Measurements from ENCODE around the gene STC2. TPM values are rescaled to one million over a fixed set of nuclear protein-coding genes. Genes with fewer than 3 reads are reported as not detected.

Gene STC2
- total RNA-seq, 4 donors from 2014 or later, result 1.5 to 8.1 (median 2.0) TPM

DNA sequence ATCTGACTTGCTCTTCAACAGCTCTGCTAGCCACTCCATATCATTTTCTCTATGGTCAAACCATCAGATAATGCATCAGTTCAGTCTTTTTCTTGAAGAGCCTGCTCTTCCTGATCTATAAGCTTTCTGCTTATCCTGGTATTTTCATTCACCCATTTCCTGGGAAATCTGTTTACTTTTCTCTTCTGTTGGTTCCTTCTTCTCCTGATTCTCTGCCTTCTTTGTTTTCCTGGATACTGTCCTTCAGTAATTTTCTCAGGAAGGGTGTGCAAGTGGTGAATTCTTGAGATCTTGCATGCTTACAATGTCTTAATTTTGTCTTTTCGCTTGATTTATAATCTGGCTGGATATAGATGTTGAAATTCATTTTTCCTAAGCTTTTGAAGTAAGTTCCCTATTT is 53.4 kb downstream of the STC2 start:
- TF ChIP-seq POLR2AphosphoS5 (IDR thresholded peaks at IDR 0.05) (no peak), EP300 (IDR thresholded peaks at IDR 0.05; ENCODE audit: low read depth) (no peak), POLR2A (IDR thresholded peaks at IDR 0.05) (no peak)
- TF ChIP-seq, protein P1, sequence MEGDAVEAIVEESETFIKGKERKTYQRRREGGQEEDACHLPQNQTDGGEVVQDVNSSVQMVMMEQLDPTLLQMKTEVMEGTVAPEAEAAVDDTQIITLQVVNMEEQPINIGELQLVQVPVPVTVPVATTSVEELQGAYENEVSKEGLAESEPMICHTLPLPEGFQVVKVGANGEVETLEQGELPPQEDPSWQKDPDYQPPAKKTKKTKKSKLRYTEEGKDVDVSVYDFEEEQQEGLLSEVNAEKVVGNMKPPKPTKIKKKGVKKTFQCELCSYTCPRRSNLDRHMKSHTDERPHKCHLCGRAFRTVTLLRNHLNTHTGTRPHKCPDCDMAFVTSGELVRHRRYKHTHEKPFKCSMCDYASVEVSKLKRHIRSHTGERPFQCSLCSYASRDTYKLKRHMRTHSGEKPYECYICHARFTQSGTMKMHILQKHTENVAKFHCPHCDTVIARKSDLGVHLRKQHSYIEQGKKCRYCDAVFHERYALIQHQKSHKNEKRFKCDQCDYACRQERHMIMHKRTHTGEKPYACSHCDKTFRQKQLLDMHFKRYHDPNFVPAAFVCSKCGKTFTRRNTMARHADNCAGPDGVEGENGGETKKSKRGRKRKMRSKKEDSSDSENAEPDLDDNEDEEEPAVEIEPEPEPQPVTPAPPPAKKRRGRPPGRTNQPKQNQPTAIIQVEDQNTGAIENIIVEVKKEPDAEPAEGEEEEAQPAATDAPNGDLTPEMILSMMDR (IDR thresholded peaks at IDR 0.05), result no peak
- H3K4me3 ChIP-seq, result no peak overlapping the region
- DNase-seq, result no peak
- no peaks in the 10 kb centered on the region for H3K4me1 ChIP-seq
- 83% methylated on average over 1 of the region's 1 CpG for WGBS, 2 donors (ENCODE audit: low coverage in 1 of 2)
- H3K9me3 ChIP-seq, result no peaks in the 10 kb centered on the region
- intact Hi-C loops (cut with DNase I; ENCODE audit: low total_unique reads) (no loop called here), in situ Hi-C loops (cut with MboI; ENCODE audit: low pct_ligation_motif_present in 1 of 4, low pct_unique_long_range_greater_than_20kb in 1 of 4, low sequenced_read_pairs in 3 of 4) (loop anchor here in 2 of 4 donors (25.0 kb wide), 2 partner anchors 312 to 688 kb away; partner anchors contain the start of gene RPL26L1 (in 1 of the 2))
- no peaks in the 10 kb centered on the region for H3K36me3 ChIP-seq
- no peak overlapping the region for H3K27ac ChIP-seq
- peaks cover 20% of the 10 kb centered on the region for H3K27me3 ChIP-seq

DNA sequence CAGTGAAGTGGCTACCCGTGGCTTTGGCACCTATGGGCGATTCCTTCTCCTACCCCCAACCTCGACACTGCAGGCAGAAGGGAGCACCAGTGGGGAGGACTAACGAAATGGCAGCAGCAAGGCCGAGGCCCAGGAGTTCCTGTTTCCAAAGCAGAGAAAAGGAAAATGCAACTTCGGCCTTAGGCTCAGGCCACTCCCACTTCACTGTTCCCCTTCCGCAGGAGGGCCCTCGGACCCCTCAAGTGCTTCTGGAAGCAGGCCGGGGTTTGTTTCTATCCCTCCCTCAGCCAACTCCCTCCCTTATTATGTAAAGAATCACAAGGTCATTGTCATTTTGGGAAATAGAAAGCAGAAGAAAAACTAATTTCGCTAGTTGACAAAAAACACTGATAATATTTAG is 56.8 kb downstream of the STC2 start:
- intact Hi-C loops (cut with DNase I; ENCODE audit: low total_unique reads), result no loop called here
- no peaks in the 10 kb centered on the region for H3K9me3 ChIP-seq
- WGBS, 2 donors (ENCODE audit: low coverage in 1 of 2), result 58 to 71% methylated on average over 1 to 10 of the region's 10 CpGs

DNA sequence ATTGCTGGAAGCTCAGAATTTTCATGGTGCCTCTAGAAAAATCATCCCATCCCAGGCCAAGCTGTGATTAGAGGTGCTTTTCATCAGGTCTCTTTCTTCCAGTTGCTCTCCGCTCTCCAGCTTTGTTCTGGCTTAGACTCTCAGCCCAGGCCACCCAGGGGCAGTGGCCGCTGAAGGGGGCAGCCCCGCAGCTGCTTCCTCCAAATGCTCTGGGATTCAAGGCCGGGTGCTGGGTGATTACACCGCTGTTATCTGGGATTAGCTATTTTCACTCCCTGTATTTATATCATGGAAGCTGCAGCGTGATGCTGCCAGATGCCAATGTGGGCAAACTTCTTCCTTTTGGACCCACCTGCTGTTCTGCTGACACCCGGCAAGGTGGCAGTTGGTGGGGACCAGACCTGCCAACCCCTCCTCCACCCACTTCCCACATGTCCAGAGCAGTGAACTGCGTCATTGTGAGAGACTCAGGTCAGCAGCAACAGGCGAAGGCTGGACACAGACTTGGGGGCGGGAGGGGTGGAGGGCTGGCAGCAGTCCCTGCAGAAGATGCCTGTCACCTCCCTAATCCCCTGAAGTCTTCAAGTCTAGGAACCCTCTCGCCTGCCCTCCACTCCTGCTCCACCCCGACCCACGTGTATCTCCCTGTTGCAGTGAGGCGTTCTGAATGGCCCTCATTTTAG is 59.3 kb downstream of the STC2 start:
- TF ChIP-seq, protein P1 (IDR thresholded peaks at IDR 0.05), result no peak
- TF ChIP-seq POLR2A (IDR thresholded peaks at IDR 0.05) (no peak), EP300 (IDR thresholded peaks at IDR 0.05; ENCODE audit: low read depth) (no peak), POLR2AphosphoS5 (IDR thresholded peaks at IDR 0.05) (no peak)
- intact Hi-C loops (cut with DNase I; ENCODE audit: low total_unique reads), result no loop called here
- DNase-seq, result no peak
- in situ Hi-C loops (cut with MboI; ENCODE audit: low pct_ligation_motif_present in 1 of 4, low pct_unique_long_range_greater_than_20kb in 1 of 4, low sequenced_read_pairs in 3 of 4), result no loop called here
- Histone ChIP-seq H3K4me3 (no peak overlapping the region), H3K27ac (no peak overlapping the region), H3K36me3 (no peaks in the 10 kb centered on the region), H3K9me3 (no peaks in the 10 kb centered on the region), H3K4me1 (no peaks in the 10 kb centered on the region), H3K27me3 (peaks cover 49% of the 10 kb centered on the region)
- 57 to 60% methylated on average over 2 to 14 of the region's 14 CpGs for WGBS, 2 donors (ENCODE audit: low coverage in 1 of 2)

More for the DNA sequence above, 56.8 kb downstream of the STC2 start:
- Histone ChIP-seq H3K36me3 (no peaks in the 10 kb centered on the region), H3K4me1 (no peaks in the 10 kb centered on the region), H3K27me3 (peaks cover 42% of the 10 kb centered on the region), H3K27ac (no peak overlapping the region), H3K4me3 (no peak overlapping the region)
- in situ Hi-C loops (cut with MboI; ENCODE audit: low pct_ligation_motif_present in 1 of 4, low pct_unique_long_range_greater_than_20kb in 1 of 4, low sequenced_read_pairs in 3 of 4), result no loop called here
- TF ChIP-seq, protein P1 (IDR thresholded peaks at IDR 0.05), result no peak
- TF ChIP-seq POLR2AphosphoS5 (IDR thresholded peaks at IDR 0.05), result no peak
- TF ChIP-seq POLR2A (IDR thresholded peaks at IDR 0.05), result no peak
- TF ChIP-seq EP300 (IDR thresholded peaks at IDR 0.05; ENCODE audit: low read depth), result no peak
- no peak for DNase-seq

GRCh38 chr5:173265433-173265832 is 62.8 kb downstream of the STC2 start:
- in situ Hi-C loops (cut with MboI; ENCODE audit: low pct_ligation_motif_present in 1 of 4, low pct_unique_long_range_greater_than_20kb in 1 of 4, low sequenced_read_pairs in 3 of 4), result no loop called here
- 63 to 73% methylated on average over 6 to 10 of the region's 10 CpGs for WGBS, 2 donors (ENCODE audit: low coverage in 1 of 2)

More at GRCh38 chr5:173265433-173265832, 62.8 kb downstream of the STC2 start:
- Histone ChIP-seq H3K36me3 (no peaks in the 10 kb centered on the region), H3K9me3 (no peaks in the 10 kb centered on the region), H3K4me1 (no peaks in the 10 kb centered on the region), H3K27me3 (peaks cover 61% of the 10 kb centered on the region), H3K27ac (no peak overlapping the region), H3K4me3 (no peak overlapping the region)
- intact Hi-C loops (cut with DNase I; ENCODE audit: low total_unique reads), result no loop called here
- TF ChIP-seq POLR2A (IDR thresholded peaks at IDR 0.05) (no peak), EP300 (IDR thresholded peaks at IDR 0.05; ENCODE audit: low read depth) (no peak), POLR2AphosphoS5 (IDR thresholded peaks at IDR 0.05) (no peak)
- TF ChIP-seq, protein P1 (IDR thresholded peaks at IDR 0.05), result no peak
- no peak for DNase-seq

Small RNA genes lying within 50 kb of the gene (small RNA-seq; reads per million reads assigned to genes)
- gene MIR8056 (0 reads per million in 4 donors), gene RNA5SP200 (0 reads per million in 4 donors), gene RNU6-500P (0 reads per million in 4 donors)

Other genes with a start within 250 kb of the STC2 start
- gene BNIP1, start 183.9 kb downstream of the STC2 start, total RNA-seq, result 1 to 10 TPM in 2 of 4 donors, not detected in 2; 6.0 to 7.2 TPM
- not detected for gene NKX2-5, start 93.2 kb downstream of the STC2 start, total RNA-seq

Data from transverse colon (tissue), 4 donors.